ENCODE results near the gene MAN2C1.

GRCh38 chr15:75364881-75365280 is 3.5 kb downstream of the MAN2C1 start:
- TF ChIP-seq, protein P1, sequence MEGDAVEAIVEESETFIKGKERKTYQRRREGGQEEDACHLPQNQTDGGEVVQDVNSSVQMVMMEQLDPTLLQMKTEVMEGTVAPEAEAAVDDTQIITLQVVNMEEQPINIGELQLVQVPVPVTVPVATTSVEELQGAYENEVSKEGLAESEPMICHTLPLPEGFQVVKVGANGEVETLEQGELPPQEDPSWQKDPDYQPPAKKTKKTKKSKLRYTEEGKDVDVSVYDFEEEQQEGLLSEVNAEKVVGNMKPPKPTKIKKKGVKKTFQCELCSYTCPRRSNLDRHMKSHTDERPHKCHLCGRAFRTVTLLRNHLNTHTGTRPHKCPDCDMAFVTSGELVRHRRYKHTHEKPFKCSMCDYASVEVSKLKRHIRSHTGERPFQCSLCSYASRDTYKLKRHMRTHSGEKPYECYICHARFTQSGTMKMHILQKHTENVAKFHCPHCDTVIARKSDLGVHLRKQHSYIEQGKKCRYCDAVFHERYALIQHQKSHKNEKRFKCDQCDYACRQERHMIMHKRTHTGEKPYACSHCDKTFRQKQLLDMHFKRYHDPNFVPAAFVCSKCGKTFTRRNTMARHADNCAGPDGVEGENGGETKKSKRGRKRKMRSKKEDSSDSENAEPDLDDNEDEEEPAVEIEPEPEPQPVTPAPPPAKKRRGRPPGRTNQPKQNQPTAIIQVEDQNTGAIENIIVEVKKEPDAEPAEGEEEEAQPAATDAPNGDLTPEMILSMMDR (IDR thresholded peaks at IDR 0.05): no peak
- TF ChIP-seq POLR2A (IDR thresholded peaks at IDR 0.05): no peak
